H1 (cell line): Measurements from ENCODE around the gene ZNF837. TPM values are rescaled to one million over a fixed set of nuclear protein-coding genes. Genes with fewer than 3 reads are reported as not detected.

Experiments
- FOSL1 ChIP-seq: IDR thresholded peaks from 2 replicates; pipeline ENCODE4 v1.6.1; 2011; ENCODE audit warnings: mild to moderate bottlenecking, low read depth, low read length, moderate library complexity; ENCODE audit not compliant: insufficient read depth
- SAP30 ChIP-seq: fragments of 300-600 bp; sonication (generic); IDR thresholded peaks from 2 replicates; pipeline ENCODE4 v1.7.1; 2012; ENCODE audit warnings: low read length, moderate library complexity, mild to moderate bottlenecking, inconsistent platforms; ENCODE audit not compliant: insufficient read depth, insufficient replicate concordance
- polyA plus RNA-seq, 7 experiments: library from polyadenylated mRNA; depleted of rRNA in 3 of 7; stranded (reverse) in 5 of 7; unstranded in 2 of 7; fragments of >200 nt in 5 of 7; fragments of 200-250 nt in 2 of 7; gene quantifications; 1 replicate in 5 of 7; 2 replicates in 1 of 7; 4 replicates in 1 of 7; pipeline versions ENCODE4 v1.2.1 to v1.2.3, GENCODE V29; 2011 to 2013; ENCODE audit warnings: missing spikeins in 2 of 7, mixed read lengths in 2 of 7
- total RNA-seq: library from RNA; stranded (reverse); fragmentation: NEBNext Ultra II Directional; extraction: Animal tissue kit (Norgen Biotek cat#: 25700); gene quantifications from 2 replicates; pipeline ENCODE4 v1.2.1, GENCODE V29; 2021

ZNF837 gene
- total and polyA plus RNA-seq, 2 of the 8 experiments (the other 6 are each of a cell fraction or from before 2014, with no cell fraction given) = 1.9 to 3.3 TPM

DNA sequence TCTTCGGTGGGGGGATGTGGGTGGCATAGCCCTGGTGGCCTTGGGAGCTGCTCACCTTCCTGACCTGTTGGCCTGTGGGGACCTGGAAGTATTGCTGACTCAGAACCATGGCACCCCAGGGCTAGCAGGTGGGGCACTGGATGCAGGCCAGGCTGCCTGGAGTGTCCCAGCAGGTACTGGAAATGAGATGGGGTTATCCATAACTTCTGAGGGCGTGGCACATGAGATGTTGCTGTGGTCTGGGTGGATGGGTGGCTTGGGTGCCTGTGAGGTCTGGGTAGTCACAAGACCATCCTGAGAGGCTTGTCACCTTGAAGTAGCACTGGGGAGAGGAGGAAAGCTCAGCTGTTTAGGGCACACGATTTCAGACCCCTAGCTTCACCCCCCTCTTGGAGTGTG lies 14.0 kb upstream of the ZNF837 start (continued):
- TF ChIP-seq SAP30 (no peak), FOSL1 (no peak)
